NCI-H187 treated with DMSO at 0.1 percent for 48 hours (cell line): ENCODE results near the gene DCX.

Experiments
- DNase-seq: peaks from one replicate; lab custom pipeline; 2025; lab: John Stamatoyannopoulos, UW

Gene DCX

GRCh38 chrX:111308039-111308438, 104.0 kb downstream of the DCX start:
- no peak for DNase-seq

GRCh38 chrX:111302284-111302683, 109.7 kb downstream of the DCX start:
- DNase-seq: no peak

- DNase-seq: no peak
Measured at GRCh38 chrX:111288841-111289240, 123.2 kb downstream of the DCX start.

- no peak for DNase-seq
Measured at GRCh38 chrX:111284631-111285293, 127.2 kb downstream of the DCX start.

- no peak for DNase-seq
Measured at GRCh38 chrX:111283446-111283845, 128.5 kb downstream of the DCX start.

GRCh38 chrX:111282991-111283390, 129.0 kb downstream of the DCX start:
- no peak for DNase-seq

GRCh38 chrX:111282139-111282538, 129.9 kb downstream of the DCX start:
- no peak for DNase-seq

- no peak for DNase-seq
Measured at GRCh38 chrX:111270339-111270738, 141.7 kb downstream of the DCX start, which contains the start of gene CAPN6. Gene CAPN6, minus strand, starts transcription at chrX:111270483. Its CDS starts 6,547 bp downstream, at chrX:111263936.

GRCh38 chrX:111268506-111268905, 143.5 kb downstream of the DCX start:
- no peak for DNase-seq

GRCh38 chrX:111265486-111265885, 146.5 kb downstream of the DCX start:
- DNase-seq: no peak

GRCh38 chrX:111264385-111264784, 147.6 kb downstream of the DCX start:
- DNase-seq: no peak

- no peak for DNase-seq
Measured at GRCh38 chrX:111262086-111262485, 149.9 kb downstream of the DCX start.

- DNase-seq: no peak
Measured at GRCh38 chrX:111260451-111260850, 151.5 kb downstream of the DCX start.

GRCh38 chrX:111259559-111259958, 152.4 kb downstream of the DCX start:
- DNase-seq: no peak

GRCh38 chrX:111257733-111258132, 154.3 kb downstream of the DCX start:
- DNase-seq: no peak

GRCh38 chrX:111254896-111255693, 156.9 kb downstream of the DCX start:
- no peak for DNase-seq

GRCh38 chrX:111244235-111244750, 167.7 kb downstream of the DCX start:
- DNase-seq: no peak
